ENCODE data around the gene LCN1.
A peak's percentile ranks its signal among the peaks of the same experiment; 100 is the strongest.

LCN1 gene

GRCh38 chr9:135520916-135521607 lies at the start of gene LCN1:
LCN1 (plus strand) TSS chr9:135521440; CDS start chr9:135521498, 58 bp downstream.
- DNase-seq = no peak

- DNase-seq = no peak
These were observed 49.2 kb upstream of the LCN1 start for GRCh38 chr9:135471791-135472640.

GRCh38 chr9:135473972-135474543 lies 47.2 kb upstream of the LCN1 start:
- DNase-seq = no peak

GRCh38 chr9:135474915-135475314 lies 46.3 kb upstream of the LCN1 start:
- no peak for DNase-seq

GRCh38 chr9:135476561-135477355 lies 44.5 kb upstream of the LCN1 start:
- DNase-seq = no peak

DNA sequence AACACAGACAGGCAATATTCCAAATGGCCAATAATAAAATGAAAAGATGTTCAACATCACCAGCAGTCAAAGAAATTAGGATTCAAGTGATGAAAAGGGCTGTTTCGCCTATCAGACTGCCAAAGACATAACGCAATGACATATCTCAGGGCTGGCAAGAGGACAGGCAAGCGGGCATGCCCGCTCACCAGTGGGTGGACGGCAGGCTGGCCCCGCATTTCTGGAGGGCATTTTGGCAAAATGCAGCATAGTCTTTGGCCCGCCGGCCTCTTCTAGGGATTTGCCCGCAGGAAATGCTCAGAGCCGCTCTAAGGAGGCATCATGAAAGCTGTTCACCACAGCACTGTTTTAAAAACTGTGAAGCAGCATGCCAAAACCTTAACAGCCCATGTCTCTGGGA lies 43.0 kb upstream of the LCN1 start:
- DNase-seq = no peak

DNA sequence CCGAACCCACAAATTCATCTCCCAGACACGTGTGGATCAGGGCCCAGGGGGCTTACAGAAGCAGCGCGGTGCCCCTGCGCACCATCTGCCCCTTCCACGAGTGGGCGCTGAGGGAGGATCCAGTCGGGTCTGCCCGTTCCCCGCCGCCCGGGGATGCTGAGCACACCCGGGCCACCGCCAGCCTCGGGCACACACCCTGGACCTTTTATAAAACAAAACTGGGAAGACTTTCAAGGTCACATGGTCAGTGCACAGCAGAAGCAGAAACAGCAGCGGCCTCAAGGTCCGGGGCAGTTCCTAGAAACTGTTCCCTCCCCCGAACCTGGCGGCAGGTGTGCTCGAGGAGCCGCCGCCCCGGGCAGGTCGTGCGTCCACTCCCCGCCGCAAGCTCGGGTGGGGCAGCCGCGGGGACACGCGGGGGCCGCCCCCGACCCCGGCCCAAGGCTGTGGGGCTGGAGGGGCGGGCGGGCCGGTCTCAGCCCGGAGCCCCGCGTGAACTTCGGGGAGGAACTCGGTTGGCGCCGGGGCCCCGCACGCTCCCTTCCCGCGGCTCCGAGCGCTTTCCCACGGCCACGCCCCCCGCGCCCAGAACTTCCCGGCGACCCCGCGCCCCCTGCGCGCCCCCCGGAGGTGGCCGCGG lies 42.3 kb upstream of the LCN1 start:
- DNase-seq = peak in 1 of 2 donors; percentile 16

DNA sequence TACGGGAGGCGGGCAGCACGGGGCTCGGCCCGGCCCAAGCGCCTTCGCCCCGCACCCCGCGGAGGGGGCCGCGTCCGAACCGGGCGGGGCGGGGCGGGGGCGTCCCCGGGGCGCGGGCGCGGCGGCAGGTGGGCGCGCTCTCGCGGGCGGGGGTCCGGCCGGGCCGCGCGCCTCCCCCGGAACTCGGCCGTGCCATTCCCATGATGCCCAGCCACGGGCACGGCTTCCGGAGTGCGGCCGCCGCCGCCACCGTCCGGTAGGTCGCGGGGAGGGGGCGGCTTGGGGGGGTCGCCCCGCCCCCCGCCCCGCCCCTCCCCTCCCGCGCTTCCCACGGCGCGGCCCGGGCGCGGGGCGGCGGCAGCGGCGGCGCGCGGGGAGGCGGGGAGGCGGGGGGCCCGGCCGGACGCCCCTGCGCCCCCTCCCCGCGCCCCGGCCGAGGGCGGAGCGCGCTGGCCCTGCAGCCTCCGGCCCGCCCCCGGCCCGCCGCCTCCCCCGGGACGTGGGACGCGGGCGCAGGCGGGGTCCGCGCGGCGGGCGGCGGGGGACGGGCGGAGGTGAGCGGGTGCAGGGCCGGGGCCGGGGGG lies 41.7 kb upstream of the LCN1 start, which contains the start of gene PPP1R26:
PPP1R26 (plus strand) TSS at position 314 of the 584 bp plus-strand sequence. CDS start 4,729 bp downstream, outside the sequence.
- no peak for DNase-seq

DNA sequence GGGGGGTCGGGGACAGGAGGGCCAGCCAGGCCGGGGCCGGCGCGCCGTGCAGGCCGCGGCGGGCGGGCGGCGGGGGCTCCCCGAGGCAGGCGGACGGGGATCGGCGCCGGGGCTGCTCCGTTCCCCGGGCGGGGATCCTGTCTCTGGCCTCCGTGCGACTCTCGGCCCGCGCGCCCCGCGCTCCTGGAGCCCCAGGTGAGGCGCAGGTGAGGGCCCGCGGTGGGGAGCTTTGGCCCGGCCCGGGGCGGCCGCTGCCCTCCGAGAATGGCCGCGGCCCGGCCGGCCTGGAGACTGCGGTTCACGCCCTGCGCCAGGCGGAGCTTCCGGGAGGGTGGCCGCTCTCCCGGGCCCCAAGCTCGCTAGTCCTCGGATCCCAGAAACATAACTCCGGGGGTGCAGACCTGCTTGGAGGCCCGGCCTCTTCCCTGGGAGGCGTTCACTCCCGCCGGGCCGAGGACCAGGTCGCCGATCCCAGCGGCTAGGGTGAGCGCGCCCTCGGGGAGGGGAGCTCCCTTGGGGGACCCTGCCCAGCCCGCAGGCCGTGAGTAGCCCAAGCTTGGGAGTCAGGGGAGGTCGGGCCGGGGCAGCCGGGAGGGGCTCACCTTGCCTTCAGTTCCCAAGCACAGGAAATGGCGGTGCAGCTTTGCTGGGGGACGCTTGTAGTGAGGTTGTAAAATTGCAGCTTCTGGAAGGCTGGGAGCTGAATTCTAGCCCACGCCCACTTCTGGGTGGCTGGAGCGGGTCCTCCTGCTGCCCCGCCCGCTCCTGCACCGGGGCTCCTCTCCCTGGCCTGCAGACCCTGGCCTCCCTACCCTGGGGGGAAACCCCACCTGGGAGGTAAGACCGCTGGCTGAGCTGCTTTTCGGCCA lies 40.9 kb upstream of the LCN1 start:
- peak in 1 of 2 donors; percentile 42 for DNase-seq

GRCh38 chr9:135480940-135481310 lies 40.3 kb upstream of the LCN1 start:
- no peak for DNase-seq

DNA sequence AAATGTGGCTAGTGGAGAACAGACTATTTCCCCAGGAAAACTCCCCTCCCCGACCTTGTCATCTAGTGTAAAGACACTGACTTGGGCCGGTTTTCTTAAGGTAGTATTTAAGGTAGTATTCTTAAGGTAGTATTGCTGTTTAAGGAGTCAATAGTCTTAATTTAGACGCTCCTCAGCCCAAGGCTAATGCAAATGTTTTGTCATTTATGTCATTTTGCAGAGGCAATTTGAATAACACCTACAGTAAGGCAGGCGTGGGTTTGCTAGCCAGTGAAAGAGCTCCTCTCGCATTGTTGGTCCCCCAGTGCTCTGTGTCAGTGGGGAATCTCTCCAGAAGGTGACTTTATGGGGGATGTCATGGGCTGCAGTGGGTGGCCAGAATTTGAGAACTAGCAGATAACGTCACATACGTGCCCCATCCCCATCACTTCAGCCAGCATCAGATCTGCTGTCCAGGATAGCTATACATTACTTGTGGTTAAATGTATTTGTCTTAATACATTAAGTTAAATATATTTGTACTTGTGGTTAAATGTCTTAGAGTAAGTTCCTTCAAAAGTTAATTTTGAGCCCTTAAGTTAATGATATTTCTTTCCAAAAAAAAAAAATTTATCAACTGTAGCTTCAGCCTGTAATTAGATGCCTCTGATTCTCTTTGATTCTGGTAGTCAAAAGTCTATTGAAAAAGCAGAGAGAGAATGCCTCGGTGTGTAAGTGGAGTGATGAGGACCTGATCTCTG lies 39.1 kb upstream of the LCN1 start:
- no peak for DNase-seq

DNA sequence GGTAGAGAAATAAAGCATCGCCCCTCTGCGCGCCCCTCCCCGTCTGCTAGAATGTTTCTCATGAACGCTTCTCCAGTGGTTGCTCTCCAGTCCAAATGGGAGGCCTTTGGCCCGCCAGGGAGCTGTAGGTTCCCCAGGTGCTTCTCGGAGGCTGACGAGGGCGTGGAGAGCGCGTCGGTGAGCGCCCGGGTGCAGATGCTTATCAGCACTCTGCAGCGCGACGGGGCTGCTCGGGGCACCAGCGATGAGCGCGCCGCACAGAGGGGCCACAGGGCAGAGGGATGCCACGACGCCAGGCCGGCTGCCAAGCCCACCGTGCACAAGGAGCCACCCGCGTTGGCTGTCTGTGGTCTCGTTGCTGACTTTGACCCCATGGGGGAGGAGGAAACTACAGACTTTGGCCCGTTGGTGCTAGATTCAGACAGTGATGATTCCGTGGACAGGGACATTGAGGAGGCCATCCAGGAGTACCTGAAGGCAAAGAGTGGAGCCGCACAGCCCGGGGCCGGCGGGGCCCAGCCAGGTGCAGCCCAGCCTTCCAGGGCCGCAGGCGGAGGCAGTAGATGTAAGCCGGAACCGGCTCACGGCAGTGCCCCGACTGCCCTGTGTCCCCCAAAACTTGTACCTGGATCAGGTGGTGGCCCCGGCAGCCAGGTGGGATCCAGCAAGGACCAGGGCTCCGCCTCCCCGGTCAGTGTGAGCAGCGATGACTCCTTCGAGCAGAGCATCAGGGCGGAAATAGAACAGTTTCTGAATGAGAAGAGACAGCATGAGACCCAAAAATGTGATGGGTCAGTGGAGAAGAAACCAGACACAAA lies 36.6 kb upstream of the LCN1 start:
- DNase-seq = no peak

DNA sequence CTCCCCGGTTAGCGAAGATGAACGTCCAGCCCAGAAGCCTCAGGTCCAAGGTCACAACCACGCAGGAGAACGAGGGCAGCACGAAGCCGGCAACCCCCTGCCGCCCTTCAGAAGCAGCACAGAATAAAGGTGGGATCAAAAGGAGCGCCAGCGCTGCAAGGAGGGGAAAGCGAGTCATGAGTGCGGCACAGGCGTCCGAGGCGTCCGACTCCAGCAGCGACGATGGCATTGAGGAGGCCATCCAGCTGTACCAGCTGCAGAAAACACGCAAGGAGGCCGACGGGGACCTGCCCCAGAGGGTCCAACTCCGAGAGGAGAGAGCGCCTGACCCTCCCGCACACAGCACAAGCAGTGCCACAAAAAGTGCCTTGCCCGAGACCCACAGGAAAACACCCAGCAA lies 35.9 kb upstream of the LCN1 start:
- no peak for DNase-seq

- DNase-seq = no peak
These were observed 35.4 kb upstream of the LCN1 start for GRCh38 chr9:135485832-135486231.

DNA sequence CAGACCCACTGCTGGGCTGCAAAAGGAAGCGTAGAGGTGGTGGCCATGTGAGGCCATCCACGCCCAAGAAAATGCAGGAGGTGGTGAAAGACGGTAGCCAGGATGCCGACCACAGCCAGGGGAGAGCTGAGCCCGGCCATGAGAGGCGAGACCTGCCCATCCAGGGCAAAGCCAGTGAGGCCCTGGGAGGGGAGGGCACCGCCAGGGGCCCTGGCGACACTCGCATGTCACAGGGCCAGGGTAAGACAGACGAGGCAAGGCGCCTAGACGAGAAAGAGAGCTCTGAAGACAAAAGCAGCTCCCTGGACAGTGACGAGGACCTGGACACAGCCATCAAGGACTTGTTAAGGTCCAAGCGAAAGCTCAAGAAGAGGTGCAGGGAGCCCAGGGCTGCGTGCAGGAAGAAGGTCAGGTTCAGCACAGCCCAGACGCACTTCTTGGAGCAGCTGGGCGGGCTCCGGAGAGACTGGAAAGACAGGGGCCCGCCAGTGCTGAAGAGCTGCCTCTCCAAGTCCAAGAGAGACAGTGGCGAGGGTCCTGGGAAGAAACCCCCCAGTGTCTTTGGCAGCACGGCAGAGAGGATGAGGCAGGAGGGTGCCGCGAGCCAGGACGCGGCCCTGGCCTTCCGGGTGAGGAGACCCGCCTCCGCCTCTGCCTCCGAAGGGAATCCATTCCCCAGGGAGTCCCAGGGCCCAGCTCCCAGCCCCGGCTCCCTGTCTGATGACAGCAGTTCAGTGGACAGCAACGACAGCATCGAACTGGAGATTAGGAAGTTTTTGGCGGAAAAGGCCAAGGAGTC lies 34.8 kb upstream of the LCN1 start:
- no peak for DNase-seq

GRCh38 chr9:135487281-135488012 lies 33.8 kb upstream of the LCN1 start:
- no peak for DNase-seq

DNA sequence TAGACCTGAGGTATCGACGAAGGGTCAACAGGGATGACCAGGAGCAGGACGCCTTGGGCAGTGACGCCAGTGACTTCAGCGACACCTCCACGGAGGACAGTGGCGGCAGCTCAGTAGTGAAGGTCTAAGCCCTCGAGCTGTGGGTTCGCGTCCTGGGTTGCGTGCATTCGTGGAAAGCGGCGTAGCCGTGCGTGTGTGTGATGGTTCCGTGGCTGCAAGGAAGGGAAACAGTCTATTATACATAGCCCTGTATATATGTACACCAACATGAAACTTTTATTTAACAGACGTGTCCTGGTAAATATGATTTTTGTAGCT lies 33.3 kb upstream of the LCN1 start:
- DNase-seq = no peak

- DNase-seq = no peak
These were observed 32.7 kb upstream of the LCN1 start for GRCh38 chr9:135488527-135488926.
